GM19238 (cell line): ENCODE results near the gene OR8D2.

Experiments
- DNase-seq: peaks from one replicate; pipeline ENCODE4 v3.0.0; 2011; ENCODE audit warnings: low spot score; ENCODE audit not compliant: insufficient read length

The OR8D2 gene, protein sequence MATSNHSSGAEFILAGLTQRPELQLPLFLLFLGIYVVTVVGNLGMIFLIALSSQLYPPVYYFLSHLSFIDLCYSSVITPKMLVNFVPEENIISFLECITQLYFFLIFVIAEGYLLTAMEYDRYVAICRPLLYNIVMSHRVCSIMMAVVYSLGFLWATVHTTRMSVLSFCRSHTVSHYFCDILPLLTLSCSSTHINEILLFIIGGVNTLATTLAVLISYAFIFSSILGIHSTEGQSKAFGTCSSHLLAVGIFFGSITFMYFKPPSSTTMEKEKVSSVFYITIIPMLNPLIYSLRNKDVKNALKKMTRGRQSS

DNA sequence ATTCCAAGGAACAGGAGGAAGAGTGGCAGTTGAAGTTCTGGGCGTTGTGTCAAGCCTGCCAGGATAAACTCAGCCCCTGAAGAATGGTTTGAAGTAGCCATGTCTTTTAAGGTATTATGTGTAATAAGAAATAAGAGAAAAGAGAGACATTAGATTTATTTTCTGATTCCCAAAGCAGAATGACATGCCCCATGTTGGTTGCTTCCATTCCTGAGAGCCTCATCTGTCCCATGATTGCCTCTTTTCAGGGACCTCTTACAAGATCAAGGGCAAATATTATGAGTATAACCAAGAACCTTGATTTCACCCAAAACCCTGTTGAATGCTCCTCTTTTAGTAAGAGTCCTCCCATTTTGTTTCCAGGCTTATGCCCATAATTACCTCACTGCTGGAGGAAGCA is at the start of gene OR8D2:
OR8D2 (minus strand) TSS at position 101 of the 400 bp plus-strand sequence; CDS start at position 101, 0 bp downstream.
- DNase-seq: no peak

DNA sequence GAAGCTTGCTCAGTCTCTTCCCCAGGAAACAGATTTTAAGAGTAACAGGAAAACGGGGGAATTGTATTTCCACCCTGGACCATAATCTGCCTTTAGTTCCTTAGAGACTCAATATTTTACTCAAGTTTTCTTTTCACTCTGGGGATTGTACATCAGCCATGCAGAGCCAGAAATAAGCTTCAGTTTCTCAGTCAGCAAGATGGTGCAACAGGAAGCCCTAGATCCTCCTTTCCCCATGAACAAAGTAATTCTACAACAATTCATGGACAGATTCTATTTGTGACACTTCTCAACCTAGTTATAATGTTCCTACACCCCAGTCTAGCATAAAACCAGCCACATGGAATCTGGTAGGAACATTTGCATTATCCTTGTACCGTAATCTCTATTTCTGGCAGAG is 39.6 kb upstream of the OR8D2 start:
- DNase-seq: no peak

DNA sequence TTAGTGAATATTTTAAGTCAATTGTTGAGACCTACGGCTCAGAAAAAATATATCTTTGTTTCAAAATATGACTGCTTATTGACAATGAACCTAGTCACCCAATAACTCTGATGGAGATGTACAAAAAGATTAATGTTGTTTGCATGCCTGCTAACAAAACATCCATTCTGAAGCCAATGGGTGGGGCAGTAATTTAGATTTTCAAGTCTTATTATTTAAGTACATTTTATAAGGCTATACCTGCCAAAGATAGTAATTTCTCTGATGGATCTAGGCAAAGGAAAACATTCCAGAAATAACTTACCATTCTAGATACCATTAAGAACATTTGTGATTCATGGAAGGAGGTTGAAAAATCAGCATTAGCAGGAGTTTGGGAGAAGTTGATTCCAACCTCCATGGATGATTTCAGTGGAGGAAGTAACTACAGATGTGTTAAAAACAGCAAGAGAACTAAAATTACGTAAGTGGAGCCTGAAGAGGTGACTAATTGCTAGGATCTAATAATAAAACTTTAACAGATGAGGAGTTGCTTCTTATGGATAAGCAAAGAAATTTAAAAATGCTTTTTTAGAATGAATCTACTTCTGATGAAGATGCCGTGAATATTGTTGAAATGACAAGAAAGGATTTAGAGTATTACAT is 26.4 kb upstream of the OR8D2 start:
- no peak for DNase-seq

DNA sequence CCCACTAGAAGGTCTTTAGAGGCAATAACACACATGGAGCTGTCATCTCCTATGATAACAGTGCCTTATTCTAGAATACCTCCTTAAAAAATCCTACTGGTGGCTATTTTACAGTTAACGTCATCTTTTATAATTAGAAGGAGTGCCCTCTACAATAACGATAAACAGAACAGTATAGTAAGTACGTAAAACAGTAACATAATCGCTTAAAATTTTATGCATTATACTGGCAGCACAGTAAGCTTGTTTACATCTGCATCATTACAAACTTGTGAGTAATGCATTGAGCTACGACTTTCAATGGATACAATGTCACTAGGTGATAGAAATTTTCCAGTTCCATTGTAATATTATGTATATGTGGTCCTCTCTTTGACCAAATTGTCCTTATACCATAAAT is 24.3 kb upstream of the OR8D2 start:
- no peak for DNase-seq

DNA sequence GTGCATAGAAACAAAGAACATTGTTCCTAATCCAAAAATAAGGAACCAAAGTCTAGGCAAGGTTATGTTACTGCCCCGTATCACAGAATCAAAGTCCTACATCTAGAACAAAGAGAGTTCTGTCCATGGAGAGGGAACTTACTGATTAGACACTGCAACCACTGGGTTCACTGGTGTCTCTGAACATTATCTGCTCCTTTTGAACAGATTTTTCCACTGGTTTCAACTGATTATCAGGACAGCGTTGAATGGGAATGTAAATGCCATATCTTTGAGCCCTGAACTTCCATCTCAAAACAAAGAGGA is 20.1 kb upstream of the OR8D2 start:
- DNase-seq: no peak

DNA sequence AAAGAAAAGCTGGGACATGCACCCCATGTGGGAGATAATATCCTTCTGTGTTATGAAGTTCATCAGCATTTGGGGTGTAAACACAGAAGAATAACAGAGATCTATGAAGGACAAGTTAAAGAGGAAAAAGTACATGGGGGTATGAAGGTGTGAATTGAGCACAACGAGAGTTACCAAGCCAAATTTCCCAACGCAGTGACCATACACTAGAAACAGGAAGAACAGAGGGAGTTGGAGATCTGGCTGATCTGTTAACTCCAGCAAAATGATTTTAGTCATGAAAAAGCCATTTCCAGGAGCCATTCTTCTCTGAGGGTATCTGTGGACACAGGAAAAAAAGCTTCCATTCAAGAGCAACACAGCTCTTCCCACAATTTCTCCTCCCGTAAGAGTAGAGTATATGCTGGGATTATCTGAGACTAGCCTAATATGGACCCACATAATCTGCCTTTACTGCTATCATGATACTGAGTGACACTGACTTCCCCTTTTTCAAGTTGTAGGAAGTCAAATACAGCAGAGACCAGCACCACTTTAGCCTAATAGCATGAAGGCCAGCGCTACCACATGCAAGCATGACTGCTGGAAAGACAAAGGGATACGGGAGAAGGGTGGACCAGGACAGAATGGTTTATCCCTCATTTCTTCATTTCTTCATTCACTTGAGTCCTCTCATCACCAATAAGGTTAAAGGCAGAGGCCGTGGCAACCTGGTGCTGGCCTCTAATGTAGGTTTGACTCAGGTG is 19.6 kb upstream of the OR8D2 start:
- no peak for DNase-seq

DNA sequence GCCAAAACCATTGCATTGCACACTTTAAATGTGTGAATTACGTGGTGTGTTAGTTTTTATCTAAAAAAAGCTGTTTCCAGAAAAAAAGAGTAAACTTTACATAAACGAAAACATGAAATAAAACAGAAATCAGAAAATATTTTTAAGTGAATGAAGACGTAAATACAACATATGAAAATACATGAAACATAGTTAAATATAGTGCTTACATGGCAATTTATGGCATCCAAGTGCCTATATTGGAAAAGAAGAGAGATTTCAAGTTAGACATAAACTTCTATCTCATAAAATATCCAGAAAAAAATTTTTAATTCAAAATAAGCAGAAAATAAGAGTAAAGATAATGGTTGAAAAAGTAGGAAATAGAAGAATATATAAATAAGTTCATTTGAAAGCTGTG is 11.9 kb upstream of the OR8D2 start:
- no peak for DNase-seq

DNA sequence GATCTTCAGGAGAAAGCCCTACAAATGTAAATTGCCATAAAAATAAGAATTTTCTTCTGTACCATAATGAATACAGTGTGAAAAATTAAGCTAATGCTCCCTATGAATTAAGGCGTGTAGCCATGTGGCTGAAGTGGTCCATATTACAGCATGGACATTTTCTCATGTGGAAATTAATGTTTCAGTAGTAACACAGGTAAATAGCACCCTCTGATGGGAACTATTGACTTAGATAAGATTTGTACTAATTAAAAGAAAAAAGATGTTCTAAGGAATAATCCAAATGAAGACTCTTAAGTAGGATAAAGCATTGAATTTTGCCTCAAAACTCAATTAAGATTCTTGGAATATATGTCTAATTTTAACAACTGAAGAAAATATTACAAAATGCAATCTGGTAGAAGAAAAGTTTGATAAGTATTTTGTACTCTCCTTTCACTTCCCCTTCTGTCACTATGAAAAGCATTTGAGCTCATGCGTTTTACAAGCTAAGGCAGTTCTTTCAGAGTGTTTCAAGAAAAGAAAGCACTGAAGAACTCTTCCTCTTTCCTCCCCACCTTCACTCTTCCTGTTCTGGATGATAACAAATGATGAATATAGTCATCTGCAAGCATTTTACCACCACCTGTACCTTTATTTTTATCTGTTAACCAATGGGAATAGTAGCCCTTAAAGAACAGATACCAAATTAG is 9.9 kb upstream of the OR8D2 start:
- DNase-seq: no peak

DNA sequence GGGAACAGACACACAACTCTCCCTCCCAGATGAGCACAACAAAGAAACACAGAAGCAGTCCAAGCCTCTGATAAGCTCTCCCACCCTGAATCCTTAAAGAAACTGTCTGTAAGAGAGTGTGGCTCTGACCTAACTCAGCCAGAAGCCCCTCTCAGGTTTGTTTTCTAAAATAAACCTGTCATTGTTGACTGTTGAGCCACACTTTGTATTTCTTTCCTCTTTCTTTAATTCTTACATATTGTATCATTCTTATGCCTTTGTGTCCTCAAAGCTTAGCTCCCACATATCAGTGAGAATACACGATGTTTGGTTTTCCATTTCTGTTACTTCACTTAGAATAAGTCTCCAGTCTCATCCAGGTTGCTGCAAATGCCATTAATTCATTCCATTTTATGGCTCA is 7.8 kb upstream of the OR8D2 start:
- no peak for DNase-seq

DNA sequence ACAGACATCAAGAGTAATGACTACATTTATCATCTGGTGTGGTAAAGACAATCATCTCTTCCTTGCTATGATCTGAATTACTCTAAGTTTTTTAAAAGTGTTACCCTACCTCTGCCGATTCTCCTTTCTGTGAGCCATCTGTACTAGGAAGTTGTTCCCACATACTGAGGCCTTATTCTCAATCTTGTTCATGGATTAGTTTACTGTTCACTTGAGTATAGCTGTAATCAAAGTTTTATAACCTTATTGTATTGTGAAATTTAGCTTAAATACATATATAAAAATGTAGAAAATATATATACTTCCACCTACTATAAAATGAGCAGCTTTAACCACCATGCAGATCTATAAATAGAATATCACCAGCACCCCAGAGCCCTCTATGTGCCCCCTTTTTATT is 2.4 kb upstream of the OR8D2 start:
- DNase-seq: no peak

DNA sequence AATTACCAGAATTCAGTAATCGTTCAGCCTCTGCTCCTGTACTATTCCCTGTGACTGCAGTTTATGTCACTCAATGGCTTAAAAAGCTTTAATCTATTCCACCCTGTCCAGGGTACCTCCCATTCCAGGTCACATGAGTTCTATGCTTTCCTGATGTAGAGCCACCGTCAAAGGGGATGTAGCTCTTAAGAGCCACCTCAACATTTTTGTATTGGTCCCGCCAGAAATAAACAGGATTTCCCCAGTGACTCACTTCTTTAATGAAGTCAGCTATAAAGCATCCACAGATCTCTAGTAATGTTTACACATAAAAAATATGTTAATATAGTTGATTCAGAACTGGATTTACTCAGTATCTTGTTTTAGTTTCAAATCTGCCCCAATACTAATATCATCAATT is 4.9 kb downstream of the OR8D2 start:
- no peak for DNase-seq

DNA sequence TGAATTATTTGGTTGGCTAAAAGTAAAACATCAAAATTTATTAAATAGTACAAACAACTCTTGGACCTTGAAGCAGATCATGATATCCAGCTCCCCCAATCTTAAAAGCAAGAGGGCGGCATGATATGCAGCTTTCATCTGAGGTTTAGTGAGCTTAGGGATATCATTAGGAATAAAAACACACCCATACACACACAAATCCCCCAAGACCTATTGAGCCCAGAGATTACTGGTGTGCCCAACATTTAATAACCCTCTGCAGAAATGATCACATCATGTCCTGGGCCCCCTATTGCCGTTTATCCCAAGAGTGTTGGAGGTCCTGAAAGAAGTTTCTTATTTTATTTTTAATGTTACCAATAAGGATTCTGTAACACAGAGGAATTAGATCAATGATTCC is 6.1 kb downstream of the OR8D2 start, which contains the start of gene OR8D1:
OR8D1 (minus strand) TSS at position 101 of the 400 bp plus-strand sequence. CDS start 3,183 bp downstream, outside the sequence.
- DNase-seq: no peak

DNA sequence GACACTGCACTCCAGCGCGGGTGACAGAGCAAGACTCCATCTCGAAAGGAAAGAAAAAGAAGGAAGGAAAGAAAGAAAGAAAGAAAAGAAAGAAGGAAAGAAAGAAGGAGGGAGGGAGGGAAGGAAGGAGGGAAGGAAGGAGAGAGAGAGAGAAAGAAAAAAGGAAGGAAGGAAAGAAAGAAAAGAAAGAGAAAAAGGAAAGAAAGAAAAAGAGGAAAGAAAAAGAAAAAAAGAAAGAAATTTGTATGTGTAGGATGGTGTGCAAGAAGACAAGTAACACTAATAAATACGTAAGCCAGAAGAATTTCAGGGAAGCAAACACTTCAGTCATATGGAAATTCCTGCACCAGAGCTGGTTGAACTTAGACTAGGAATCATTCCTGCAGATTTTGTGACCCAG is 6.9 kb downstream of the OR8D2 start:
- no peak for DNase-seq

DNA sequence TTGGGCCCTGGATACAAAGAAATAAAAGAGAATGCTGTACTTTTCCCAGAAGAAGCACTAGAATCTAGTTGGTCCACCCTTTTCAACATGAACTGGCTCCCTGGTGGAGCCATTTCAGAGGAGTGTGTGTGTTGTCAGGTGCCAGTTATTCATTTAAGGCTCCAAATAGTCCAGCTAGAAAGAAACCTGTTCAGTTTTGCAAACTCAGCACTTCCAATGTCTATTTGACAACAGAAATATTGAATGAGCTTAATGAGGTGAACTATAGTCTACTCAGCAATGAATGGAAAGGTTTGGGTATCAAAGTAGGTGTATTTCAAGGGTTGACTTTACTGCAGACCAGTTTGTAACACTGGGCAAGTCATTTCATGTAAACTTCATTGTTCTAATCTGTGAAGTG is 8.3 kb downstream of the OR8D2 start:
- no peak for DNase-seq

DNA sequence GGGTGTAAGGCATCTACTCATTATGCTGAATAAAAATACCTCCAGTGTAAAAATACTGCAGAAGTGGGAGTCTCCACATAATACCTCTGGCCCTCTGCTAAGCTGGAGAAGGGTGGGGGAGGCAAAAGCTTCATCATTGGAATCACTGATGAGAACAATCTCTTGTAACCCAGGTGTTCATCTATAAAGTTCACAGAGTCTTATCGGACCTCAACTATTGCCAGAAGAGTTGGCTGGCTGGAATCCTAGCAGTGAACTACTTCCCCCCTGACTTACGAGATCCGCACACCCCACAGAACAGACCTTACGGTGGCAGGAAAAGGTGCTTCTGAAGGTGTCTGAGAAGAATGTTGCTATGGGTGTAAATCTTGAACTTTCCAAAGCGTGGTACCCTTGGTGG is 8.7 kb downstream of the OR8D2 start:
- DNase-seq: no peak

DNA sequence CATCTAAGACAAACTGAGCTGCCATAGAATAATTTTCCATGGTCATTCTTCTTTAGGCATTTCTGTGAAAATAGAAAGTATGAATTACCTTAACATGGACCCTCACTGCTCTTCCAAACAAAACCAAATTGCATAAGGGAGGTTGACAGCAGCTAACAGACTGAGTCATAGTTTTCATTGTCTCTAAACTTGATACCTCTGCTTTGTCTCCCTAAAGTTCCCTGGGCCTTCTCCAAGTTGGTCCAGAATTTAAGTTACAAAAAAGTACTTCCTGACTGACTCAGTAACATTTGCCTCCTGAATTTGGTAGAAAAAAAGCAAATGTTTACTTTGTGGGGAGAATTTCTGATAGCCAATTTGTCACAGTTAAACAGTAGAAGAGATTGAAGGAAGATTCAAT is 9.3 kb downstream of the OR8D2 start:
- no peak for DNase-seq

DNA sequence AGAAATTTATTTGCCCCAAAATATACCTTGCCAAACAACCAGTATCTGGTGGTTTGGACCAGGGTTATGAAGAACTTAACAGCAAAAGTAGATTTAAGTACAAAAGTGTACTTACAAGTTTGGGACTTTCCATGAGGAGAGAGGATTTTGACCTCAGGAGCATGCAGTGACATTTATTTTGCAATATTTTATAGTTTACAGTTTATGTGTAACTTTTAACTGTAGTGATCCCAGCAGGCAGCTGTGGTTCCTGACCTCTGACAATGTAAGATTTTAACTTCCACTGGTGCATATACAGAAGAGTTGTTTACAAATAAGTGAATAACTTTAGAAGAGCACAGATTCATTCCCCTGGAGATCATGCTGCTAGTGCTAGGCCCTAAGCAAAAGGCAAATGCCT is 12.9 kb downstream of the OR8D2 start:
- DNase-seq: no peak

DNA sequence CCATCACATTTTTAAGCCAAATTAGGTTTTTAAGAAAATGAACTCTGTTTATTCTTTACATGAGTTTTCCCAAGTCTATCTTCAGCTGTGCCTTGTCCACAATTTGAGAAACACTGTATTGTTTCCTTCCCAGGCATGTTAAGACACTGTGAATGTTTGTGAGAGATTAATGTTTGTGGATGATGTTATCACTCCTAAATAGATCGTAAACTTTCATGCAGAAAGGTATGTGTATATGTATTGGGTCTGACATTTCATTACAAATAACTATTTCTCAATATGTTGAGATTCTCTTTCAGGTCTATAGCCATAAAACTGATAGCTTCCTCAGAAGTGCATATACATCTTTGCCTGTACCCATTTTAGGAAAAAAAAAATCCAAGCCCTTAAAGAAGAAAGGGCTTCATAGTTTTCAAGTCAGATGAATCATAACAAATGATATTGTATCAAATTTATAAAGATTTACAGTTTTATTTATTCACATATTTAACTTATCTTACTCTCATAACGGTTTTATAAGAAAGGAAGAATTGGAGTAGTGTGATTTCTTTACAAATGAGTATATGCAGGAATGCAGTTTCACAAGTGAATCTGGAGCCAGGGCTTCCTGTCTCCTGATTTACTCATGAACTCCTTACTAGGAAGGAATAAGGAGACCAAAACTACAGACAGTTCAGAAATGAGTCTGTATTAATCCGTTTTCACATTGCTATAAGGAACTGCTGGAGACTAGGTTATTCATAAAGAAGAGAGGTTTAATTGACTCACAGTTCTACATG is 17.5 kb downstream of the OR8D2 start:
- DNase-seq: no peak

DNA sequence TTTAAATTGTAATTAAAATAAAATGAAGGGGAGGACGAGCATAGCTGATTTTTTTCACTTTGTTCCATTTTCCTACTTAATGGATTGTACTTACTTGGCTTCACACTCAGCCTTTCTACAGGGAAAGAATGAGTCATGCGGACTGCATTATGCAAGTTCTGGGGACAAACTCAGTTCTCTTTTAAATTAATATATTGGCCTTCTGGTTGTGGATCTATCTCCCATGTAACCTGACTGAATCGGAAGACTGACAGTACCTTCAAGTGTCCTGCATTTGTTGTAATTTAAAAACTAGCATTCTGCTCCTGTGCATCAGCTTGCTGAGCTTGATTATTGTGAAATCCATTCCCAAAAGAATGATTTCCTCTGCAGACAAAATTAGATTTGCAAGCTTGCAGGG is 18.4 kb downstream of the OR8D2 start:
- DNase-seq: no peak

DNA sequence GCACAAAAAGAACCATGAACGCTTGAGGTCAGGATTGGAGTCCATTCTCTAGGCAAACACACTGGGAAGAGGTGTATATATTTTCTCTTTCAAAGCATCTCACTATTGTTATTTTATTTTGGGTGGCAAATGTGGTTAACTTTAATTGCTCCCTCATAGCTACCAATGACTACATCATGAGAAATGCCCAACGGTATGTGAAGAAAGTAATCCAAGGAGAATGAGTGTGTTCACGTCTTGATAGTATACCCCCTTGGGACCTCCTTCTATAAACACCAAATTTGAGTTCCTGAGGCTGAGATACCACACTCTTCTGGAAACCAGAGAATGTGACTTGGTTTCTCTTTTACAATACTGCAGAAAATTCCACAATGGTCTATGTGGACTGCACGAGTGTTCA is 22.1 kb downstream of the OR8D2 start:
- no peak for DNase-seq

DNA sequence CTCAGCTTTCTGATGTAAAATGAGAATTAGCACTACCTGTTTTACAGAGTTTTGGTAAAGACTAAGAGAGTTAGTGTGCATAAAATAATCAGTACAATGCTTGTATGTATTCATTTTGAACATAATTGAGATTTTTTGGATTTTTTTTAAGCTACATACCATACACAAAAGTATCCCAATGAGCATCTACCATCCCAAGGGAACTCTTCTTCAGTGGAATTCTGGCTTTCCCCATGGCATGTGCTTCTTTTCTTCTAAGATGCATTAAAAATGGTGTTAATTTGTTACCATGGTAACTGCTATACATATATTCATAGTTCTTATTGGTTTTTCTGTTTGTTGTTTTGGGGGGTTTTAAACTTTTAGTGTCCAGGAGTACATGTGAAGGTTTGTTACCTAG is 24.0 kb downstream of the OR8D2 start:
- no peak for DNase-seq
